ENCODE data around the gene COL11A1. TPM values are rescaled to one million over a fixed set of nuclear protein-coding genes. Genes with fewer than 3 reads are reported as not detected.
"Not testable (repeated sequence)": the region's sequence is repeated elsewhere in the genome, so short reads cannot be mapped to it uniquely, and the experiment has no call there.

Gene COL11A1
- total and polyA plus RNA-seq, 12 donors = 0.27 to 61.9 (median 2.5) TPM

DNA sequence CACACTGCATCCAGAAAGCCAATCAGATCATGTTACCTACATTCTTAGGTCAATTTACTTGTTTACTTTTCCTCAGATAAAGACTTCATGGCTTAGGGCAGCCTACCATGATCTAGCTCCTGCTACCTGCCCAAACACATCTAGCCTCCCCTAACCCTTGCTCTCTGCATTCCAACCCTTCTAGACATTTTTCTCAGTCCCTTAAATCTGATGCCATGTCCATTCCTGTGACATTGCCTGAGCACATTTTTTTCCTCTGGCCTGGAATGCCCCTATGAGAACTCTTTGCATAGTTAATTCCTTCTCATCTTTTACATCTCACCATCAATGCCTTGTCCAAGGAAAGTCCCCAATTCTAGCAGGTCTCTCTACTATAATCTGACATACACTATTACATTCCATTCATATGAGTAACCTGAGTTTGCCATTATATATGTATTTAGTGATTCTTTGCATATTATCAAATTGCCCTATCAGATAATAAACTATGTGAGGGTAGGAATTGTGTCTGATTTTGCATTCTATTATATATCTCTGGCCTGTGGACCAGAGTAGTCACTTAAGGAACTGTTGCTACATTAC, 166.9 kb downstream of the COL11A1 start:
- Histone ChIP-seq H3K9me3 (replicated peaks in 1 of 3) (no peaks in the 10 kb centered on the region), H3K27ac (no peak overlapping the region), H3K4me1 (replicated peaks in 1 of 2) (no peaks in the 10 kb centered on the region), H3K4me3 (no peak overlapping the region), H3K27me3 (no peaks in the 10 kb centered on the region), H3K36me3 (replicated peaks in 1 of 2) (no peaks in the 10 kb centered on the region)
- intact Hi-C loops (cut with DNase I) = no loop called here
- no peak for TF ChIP-seq POLR2A (IDR thresholded peaks at IDR 0.05)
- TF ChIP-seq, protein P1, sequence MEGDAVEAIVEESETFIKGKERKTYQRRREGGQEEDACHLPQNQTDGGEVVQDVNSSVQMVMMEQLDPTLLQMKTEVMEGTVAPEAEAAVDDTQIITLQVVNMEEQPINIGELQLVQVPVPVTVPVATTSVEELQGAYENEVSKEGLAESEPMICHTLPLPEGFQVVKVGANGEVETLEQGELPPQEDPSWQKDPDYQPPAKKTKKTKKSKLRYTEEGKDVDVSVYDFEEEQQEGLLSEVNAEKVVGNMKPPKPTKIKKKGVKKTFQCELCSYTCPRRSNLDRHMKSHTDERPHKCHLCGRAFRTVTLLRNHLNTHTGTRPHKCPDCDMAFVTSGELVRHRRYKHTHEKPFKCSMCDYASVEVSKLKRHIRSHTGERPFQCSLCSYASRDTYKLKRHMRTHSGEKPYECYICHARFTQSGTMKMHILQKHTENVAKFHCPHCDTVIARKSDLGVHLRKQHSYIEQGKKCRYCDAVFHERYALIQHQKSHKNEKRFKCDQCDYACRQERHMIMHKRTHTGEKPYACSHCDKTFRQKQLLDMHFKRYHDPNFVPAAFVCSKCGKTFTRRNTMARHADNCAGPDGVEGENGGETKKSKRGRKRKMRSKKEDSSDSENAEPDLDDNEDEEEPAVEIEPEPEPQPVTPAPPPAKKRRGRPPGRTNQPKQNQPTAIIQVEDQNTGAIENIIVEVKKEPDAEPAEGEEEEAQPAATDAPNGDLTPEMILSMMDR (IDR thresholded peaks at IDR 0.05) = no peak
- DNase-seq = no peak

DNA sequence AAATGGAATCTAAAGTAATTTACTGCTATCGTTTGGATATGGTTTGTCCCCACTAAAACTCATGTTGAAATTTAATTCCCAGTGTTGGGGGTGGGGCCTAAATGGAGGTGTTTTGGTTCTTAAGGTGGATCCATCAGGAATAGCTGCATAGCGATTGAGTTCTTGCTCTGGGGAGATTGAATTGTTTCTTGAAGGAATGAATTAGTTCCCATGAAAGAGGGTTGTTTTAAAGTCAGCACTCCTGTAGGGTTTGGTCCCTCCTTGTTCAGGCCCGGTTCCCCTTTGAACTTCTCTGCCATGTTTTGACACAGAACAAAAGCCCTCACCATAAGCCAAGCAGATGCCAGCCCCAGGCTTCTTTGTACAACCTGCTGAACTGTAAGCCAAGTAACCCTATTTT, 170.9 kb downstream of the COL11A1 start:
- no peaks in the 10 kb centered on the region for H3K9me3 ChIP-seq (replicated peaks in 1 of 3)
- TF ChIP-seq POLR2A (IDR thresholded peaks at IDR 0.05) = no peak
- TF ChIP-seq, protein P1 (IDR thresholded peaks at IDR 0.05) = no peak
- no peak overlapping the region for H3K27ac ChIP-seq
- intact Hi-C loops (cut with DNase I) = no loop called here
- no peaks in the 10 kb centered on the region for H3K27me3 ChIP-seq
- H3K4me1 ChIP-seq (replicated peaks in 1 of 2) = no peaks in the 10 kb centered on the region
- no peak for DNase-seq
- WGBS, 4 donors = 68 to 77% (median 73%) methylated on average over 3 of the region's 3 CpGs
- H3K36me3 ChIP-seq (replicated peaks in 1 of 2) = no peaks in the 10 kb centered on the region
- H3K4me3 ChIP-seq = no peak overlapping the region

DNA sequence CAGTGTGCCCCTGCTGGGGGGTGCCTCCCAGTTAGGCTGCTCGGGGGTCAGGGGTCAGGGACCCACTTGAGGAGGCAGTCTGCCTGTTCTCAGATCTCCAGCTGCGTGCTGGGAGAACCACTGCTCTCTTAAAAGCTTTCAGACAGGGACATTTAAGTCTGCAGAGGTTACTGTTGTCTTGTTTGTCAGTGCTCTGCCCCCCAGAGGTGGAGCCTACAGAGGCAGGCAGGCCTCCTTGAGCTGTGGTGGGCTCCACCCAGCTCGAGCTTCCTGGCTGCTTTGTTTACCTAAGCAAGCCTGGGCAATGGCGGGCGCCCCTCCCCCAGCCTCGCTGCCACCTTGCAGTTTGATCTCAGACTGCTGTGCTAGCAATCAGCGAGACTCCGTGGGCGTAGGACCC, 175.0 kb downstream of the COL11A1 start:
- H3K4me3 ChIP-seq; H3K36me3 ChIP-seq (replicated peaks in 1 of 2); H3K4me1 ChIP-seq (replicated peaks in 1 of 2); intact Hi-C loops (cut with DNase I); H3K9me3 ChIP-seq (replicated peaks in 1 of 3); H3K27me3 ChIP-seq; H3K27ac ChIP-seq; DNase-seq: not testable (repeated sequence)
- 40 to 94% (median 92%) methylated on average over 1 to 8 of the region's 9 CpGs for WGBS, 4 donors

DNA sequence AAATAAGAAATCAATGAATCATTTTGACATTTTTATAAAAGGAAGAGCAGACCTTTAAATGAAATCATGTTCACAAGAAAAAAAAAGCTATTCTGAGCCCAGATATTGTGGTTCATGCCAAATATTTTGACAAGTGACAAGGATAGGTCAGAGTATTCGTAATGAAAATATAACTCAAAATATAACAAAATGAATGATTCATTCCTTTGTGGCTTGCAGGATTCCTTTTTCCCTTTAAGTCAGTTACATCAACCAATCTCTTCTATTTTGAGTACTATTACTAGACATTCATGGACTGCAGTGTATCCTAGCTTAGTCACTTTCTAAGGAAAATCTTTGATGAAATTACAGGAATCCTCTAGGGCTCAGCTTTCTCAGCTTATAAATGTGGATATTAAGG, 188.7 kb downstream of the COL11A1 start:
- no peak for DNase-seq
- TF ChIP-seq, protein P1 (IDR thresholded peaks at IDR 0.05) = no peak
- TF ChIP-seq POLR2A (IDR thresholded peaks at IDR 0.05) = no peak
- Histone ChIP-seq H3K36me3 (replicated peaks in 1 of 2) (no peaks in the 10 kb centered on the region), H3K4me1 (replicated peaks in 1 of 2) (no peaks in the 10 kb centered on the region), H3K4me3 (no peak overlapping the region), H3K27ac (no peak overlapping the region), H3K9me3 (replicated peaks in 1 of 3) (no peaks in the 10 kb centered on the region), H3K27me3 (no peaks in the 10 kb centered on the region)
- WGBS, 4 donors = 0 to 20% (median 12%) methylated on average over 1 of the region's 1 CpG
- intact Hi-C loops (cut with DNase I) = no loop called here

DNA sequence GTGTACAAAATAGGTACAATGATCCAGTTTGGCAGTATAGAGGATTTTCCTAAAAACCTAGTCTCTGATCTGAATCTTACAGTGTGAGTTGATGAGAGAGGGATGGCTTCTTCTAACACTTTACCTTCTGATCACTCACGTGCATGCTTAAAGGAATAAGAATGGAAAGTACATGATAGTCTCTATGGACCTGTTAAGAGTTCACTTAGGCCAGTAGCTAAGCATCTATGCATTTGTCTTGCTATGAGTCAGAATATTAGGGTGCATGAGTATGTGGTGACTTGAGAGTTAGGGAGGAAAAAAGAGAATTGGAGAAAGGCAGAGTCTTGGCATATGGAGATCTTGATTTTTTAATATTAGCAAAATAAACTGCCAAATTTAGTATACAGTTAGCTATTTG, 206.3 kb downstream of the COL11A1 start:
- intact Hi-C loops (cut with DNase I) = no loop called here
- no peaks in the 10 kb centered on the region for H3K4me1 ChIP-seq (replicated peaks in 1 of 2)
- H3K36me3 ChIP-seq (replicated peaks in 1 of 2) = no peaks in the 10 kb centered on the region
- TF ChIP-seq POLR2A (IDR thresholded peaks at IDR 0.05) = no peak
- TF ChIP-seq, protein P1 (IDR thresholded peaks at IDR 0.05) = no peak
- H3K27me3 ChIP-seq = no peaks in the 10 kb centered on the region
- no peak overlapping the region for H3K27ac ChIP-seq
- H3K4me3 ChIP-seq = no peak overlapping the region
- no peaks in the 10 kb centered on the region for H3K9me3 ChIP-seq (replicated peaks in 1 of 3)
- no peak for DNase-seq
- WGBS, 4 donors = 58 to 89% (median 80%) methylated on average over 1 of the region's 1 CpG

Data from adrenal gland (tissue), 12 donors.